K562 (cell line): ENCODE measurements around the gene CAPN2. TPM values are rescaled to one million over a fixed set of nuclear protein-coding genes. Genes with fewer than 3 reads are reported as not detected.
A peak's percentile ranks its signal among the peaks of the same experiment; 100 is the strongest.

Experiments used
- CBX8 ChIP-seq: fragments of 200-600 bp; sonication (generic); IDR thresholded peaks from 2 replicates; pipeline ENCODE4 v1.6.1; 2012; ENCODE audit warnings: borderline replicate concordance, mixed run types, low read depth, mild to moderate bottlenecking, moderate library complexity, mixed read lengths, low read length, control low read depth, inconsistent platforms; ENCODE audit not compliant: poor library complexity, severe bottlenecking; ENCODE audit errors: extremely low read depth
- CSDE1 ChIP-seq, 2 experiments: fragments of 450-650 bp; IDR thresholded peaks; 2 replicates each; pipeline ENCODE4 v1.6.1; 2016; ENCODE audit warnings: mild to moderate bottlenecking in 1 of 2
- HDAC2 ChIP-seq: fragments of 450-650 bp; IDR thresholded peaks from 2 replicates; pipeline ENCODE4 v1.6.1; 2016; ENCODE audit warnings: mild to moderate bottlenecking
- RBM34 ChIP-seq: fragments of 200-400 bp; formaldehyde crosslinking; IDR thresholded peaks from 2 replicates; pipeline ENCODE4 v1.6.1; 2018; ENCODE audit warnings: low read length, borderline replicate concordance; ENCODE audit not compliant: insufficient read depth
- STAT5A ChIP-seq: IDR thresholded peaks from 2 replicates; pipeline ENCODE4 v1.6.1; 2012; ENCODE audit warnings: low read length, inconsistent platforms, borderline replicate concordance
- ZNF134 ChIP-seq: fragments of 250-450 bp; sonication (Bioruptor Pico); conservative IDR thresholded peaks from 2 replicates; pipeline ENCODE4 v1.4.0; 2020
- ZNF282 ChIP-seq: sonication (generic); formaldehyde crosslinking; IDR thresholded peaks from 2 replicates; pipeline ENCODE4 v1.8.1; 2023; ENCODE audit warnings: missing genetic modification reagents
- polyA plus RNA-seq, 8 experiments: library from polyadenylated mRNA; depleted of rRNA in 4 of 8; stranded (reverse) in 5 of 8; unstranded in 3 of 8; fragments of >200 nt; fragmentation: Nextera tagmentation in 2 of 8; fragmentation: Illumina TruSeq in 1 of 8; extraction: Ambion mirVana in 2 of 8; extraction: Trizol in 1 of 8; gene quantifications; 2 replicates each; pipeline versions ENCODE4 v1.2.1 to v1.2.3, GENCODE V29; 2011 to 2014; ENCODE audit warnings: inconsistent platforms in 1 of 8, missing spikeins in 1 of 8
- total RNA-seq, 7 experiments: library from RNA; depleted of rRNA in 6 of 7; stranded (reverse); fragments of >200 nt in 6 of 7; fragmentation: Illumina TruSeq in 2 of 7; extraction: Trizol in 2 of 7; gene quantifications; 2 replicates each; pipeline versions ENCODE4 v1.2.1 to v1.2.3, GENCODE V29; 2011 to 2021; ENCODE audit warnings: low replicate concordance in 1 of 7
- TF ChIP-seq, protein P1 (sequence below): IDR thresholded peaks from 2 replicates; pipeline ENCODE4 v1.6.1; 2014; ENCODE audit warnings: antibody characterized with exemption
- TF ChIP-seq, protein P2 (sequence below): sonication (generic); formaldehyde crosslinking; IDR thresholded peaks from 2 replicates; pipeline ENCODE4 v1.8.1; 2023; ENCODE audit warnings: mild to moderate bottlenecking, missing genetic modification reagents
- TF ChIP-seq, protein P3 (sequence below): fragments of 450-650 bp; IDR thresholded peaks from 2 replicates; pipeline ENCODE4 v1.6.1; 2016; ENCODE audit warnings: mild to moderate bottlenecking, moderate library complexity

The CAPN2 gene
- total and polyA plus RNA-seq, 9 of the 15 experiments (the other 6 are each of a cell fraction or from before 2014, with no cell fraction given), result 24.6 to 157 (median 101) TPM

DNA sequence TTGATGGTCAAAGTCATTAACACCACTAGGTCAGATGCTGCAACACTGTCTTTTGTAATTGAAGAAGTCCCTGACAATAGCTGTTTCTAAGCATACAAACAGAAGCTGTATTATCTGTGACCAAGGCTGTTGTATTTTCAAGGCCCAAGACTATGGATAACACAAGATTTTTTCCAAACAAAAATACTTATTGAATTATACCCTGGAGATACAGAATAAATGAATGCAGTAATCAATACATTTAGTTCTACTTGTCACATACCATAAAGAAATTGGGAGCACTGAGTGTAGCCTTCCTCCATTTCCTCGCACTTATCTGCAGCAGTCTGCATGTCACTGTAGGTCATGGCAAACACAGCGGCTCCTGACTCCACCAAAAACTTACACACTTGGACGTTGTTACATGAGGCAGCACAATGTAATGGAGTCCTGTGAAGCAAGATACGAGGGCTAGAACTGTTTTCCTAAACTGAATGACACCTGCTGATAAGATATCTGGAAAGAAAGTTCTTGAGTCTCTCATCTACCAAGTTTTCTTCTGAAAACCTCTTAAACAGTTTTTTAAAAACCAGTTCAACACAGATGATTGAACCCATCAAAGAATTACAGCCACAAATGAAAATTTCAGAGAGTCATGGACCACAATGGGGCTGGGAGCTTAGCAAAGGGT, 76.5 kb downstream of the CAPN2 start (continued):
- TF ChIP-seq ZNF282 (CRISPR knock-in tag) (no peak), RBM34 (no peak), STAT5A (peak; percentile 97), CSDE1 (IDR thresholded peaks at IDR 0.05) (no peak), ZNF134 (CRISPR knock-in tag) (peak; percentile 62; the same call in 1 of the 2 replicates), HDAC2 (peak; percentile 89), CBX8 (no peak)
- TF ChIP-seq, protein P1, sequence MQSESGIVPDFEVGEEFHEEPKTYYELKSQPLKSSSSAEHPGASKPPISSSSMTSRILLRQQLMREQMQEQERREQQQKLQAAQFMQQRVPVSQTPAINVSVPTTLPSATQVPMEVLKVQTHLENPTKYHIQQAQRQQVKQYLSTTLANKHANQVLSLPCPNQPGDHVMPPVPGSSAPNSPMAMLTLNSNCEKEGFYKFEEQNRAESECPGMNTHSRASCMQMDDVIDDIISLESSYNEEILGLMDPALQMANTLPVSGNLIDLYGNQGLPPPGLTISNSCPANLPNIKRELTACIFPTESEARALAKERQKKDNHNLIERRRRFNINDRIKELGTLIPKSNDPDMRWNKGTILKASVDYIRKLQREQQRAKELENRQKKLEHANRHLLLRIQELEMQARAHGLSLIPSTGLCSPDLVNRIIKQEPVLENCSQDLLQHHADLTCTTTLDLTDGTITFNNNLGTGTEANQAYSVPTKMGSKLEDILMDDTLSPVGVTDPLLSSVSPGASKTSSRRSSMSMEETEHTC, result peak; percentile 67; the same call in 1 of the 2 replicates
- TF ChIP-seq, protein P2, sequence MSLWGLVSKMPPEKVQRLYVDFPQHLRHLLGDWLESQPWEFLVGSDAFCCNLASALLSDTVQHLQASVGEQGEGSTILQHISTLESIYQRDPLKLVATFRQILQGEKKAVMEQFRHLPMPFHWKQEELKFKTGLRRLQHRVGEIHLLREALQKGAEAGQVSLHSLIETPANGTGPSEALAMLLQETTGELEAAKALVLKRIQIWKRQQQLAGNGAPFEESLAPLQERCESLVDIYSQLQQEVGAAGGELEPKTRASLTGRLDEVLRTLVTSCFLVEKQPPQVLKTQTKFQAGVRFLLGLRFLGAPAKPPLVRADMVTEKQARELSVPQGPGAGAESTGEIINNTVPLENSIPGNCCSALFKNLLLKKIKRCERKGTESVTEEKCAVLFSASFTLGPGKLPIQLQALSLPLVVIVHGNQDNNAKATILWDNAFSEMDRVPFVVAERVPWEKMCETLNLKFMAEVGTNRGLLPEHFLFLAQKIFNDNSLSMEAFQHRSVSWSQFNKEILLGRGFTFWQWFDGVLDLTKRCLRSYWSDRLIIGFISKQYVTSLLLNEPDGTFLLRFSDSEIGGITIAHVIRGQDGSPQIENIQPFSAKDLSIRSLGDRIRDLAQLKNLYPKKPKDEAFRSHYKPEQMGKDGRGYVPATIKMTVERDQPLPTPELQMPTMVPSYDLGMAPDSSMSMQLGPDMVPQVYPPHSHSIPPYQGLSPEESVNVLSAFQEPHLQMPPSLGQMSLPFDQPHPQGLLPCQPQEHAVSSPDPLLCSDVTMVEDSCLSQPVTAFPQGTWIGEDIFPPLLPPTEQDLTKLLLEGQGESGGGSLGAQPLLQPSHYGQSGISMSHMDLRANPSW (CRISPR knock-in tag), result no peak
- TF ChIP-seq, protein P3, sequence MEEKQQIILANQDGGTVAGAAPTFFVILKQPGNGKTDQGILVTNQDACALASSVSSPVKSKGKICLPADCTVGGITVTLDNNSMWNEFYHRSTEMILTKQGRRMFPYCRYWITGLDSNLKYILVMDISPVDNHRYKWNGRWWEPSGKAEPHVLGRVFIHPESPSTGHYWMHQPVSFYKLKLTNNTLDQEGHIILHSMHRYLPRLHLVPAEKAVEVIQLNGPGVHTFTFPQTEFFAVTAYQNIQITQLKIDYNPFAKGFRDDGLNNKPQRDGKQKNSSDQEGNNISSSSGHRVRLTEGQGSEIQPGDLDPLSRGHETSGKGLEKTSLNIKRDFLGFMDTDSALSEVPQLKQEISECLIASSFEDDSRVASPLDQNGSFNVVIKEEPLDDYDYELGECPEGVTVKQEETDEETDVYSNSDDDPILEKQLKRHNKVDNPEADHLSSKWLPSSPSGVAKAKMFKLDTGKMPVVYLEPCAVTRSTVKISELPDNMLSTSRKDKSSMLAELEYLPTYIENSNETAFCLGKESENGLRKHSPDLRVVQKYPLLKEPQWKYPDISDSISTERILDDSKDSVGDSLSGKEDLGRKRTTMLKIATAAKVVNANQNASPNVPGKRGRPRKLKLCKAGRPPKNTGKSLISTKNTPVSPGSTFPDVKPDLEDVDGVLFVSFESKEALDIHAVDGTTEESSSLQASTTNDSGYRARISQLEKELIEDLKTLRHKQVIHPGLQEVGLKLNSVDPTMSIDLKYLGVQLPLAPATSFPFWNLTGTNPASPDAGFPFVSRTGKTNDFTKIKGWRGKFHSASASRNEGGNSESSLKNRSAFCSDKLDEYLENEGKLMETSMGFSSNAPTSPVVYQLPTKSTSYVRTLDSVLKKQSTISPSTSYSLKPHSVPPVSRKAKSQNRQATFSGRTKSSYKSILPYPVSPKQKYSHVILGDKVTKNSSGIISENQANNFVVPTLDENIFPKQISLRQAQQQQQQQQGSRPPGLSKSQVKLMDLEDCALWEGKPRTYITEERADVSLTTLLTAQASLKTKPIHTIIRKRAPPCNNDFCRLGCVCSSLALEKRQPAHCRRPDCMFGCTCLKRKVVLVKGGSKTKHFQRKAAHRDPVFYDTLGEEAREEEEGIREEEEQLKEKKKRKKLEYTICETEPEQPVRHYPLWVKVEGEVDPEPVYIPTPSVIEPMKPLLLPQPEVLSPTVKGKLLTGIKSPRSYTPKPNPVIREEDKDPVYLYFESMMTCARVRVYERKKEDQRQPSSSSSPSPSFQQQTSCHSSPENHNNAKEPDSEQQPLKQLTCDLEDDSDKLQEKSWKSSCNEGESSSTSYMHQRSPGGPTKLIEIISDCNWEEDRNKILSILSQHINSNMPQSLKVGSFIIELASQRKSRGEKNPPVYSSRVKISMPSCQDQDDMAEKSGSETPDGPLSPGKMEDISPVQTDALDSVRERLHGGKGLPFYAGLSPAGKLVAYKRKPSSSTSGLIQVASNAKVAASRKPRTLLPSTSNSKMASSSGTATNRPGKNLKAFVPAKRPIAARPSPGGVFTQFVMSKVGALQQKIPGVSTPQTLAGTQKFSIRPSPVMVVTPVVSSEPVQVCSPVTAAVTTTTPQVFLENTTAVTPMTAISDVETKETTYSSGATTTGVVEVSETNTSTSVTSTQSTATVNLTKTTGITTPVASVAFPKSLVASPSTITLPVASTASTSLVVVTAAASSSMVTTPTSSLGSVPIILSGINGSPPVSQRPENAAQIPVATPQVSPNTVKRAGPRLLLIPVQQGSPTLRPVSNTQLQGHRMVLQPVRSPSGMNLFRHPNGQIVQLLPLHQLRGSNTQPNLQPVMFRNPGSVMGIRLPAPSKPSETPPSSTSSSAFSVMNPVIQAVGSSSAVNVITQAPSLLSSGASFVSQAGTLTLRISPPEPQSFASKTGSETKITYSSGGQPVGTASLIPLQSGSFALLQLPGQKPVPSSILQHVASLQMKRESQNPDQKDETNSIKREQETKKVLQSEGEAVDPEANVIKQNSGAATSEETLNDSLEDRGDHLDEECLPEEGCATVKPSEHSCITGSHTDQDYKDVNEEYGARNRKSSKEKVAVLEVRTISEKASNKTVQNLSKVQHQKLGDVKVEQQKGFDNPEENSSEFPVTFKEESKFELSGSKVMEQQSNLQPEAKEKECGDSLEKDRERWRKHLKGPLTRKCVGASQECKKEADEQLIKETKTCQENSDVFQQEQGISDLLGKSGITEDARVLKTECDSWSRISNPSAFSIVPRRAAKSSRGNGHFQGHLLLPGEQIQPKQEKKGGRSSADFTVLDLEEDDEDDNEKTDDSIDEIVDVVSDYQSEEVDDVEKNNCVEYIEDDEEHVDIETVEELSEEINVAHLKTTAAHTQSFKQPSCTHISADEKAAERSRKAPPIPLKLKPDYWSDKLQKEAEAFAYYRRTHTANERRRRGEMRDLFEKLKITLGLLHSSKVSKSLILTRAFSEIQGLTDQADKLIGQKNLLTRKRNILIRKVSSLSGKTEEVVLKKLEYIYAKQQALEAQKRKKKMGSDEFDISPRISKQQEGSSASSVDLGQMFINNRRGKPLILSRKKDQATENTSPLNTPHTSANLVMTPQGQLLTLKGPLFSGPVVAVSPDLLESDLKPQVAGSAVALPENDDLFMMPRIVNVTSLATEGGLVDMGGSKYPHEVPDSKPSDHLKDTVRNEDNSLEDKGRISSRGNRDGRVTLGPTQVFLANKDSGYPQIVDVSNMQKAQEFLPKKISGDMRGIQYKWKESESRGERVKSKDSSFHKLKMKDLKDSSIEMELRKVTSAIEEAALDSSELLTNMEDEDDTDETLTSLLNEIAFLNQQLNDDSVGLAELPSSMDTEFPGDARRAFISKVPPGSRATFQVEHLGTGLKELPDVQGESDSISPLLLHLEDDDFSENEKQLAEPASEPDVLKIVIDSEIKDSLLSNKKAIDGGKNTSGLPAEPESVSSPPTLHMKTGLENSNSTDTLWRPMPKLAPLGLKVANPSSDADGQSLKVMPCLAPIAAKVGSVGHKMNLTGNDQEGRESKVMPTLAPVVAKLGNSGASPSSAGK, result peak; percentile 98
